ENCODE measurements around the gene MTMR3. TPM values are rescaled to one million over a fixed set of nuclear protein-coding genes. Genes with fewer than 3 reads are reported as not detected.
"Not testable (repeated sequence)": the region's sequence is repeated elsewhere in the genome, so short reads cannot be mapped to it uniquely, and the experiment has no call there.

The MTMR3 gene
- total RNA-seq, 2 donors from 2014 or later = 37.8 to 40.7 TPM

GRCh38 chr22:29958170-29958569 lies 75.2 kb downstream of the MTMR3 start:
- no peaks in the 10 kb centered on the region for H3K27me3 Mint-ChIP-seq (ENCODE audit: low read depth)
- no peak overlapping the region for H3K27ac Mint-ChIP-seq
- no peak for DNase-seq

GRCh38 chr22:29964776-29965175 lies 81.8 kb downstream of the MTMR3 start:
- H3K27ac Mint-ChIP-seq = peak overlapping the region; percentile 16
- DNase-seq = no peak

More at GRCh38 chr22:29958170-29958569, 75.2 kb downstream of the MTMR3 start:
- H3K9me3 Mint-ChIP-seq = no peaks in the 10 kb centered on the region
- no peaks in the 10 kb centered on the region for H3K36me3 Mint-ChIP-seq (ENCODE audit: insufficient read depth in 2 of 2)
- peaks cover 13% of the 10 kb centered on the region for H3K4me1 Mint-ChIP-seq (ENCODE audit: low read depth)
- no peak overlapping the region for H3K4me3 Mint-ChIP-seq
- ATAC-seq (replicated peaks in 1 of 2) = no peak

GRCh38 chr22:29967461-29967860 lies 84.5 kb downstream of the MTMR3 start:
- no peaks in the 10 kb centered on the region for H3K36me3 Mint-ChIP-seq (ENCODE audit: insufficient read depth in 2 of 2)
- DNase-seq (no peak), ATAC-seq (replicated peaks in 1 of 2) (no peak)
- H3K4me3 Mint-ChIP-seq = no peak overlapping the region
- no peaks in the 10 kb centered on the region for H3K27me3 Mint-ChIP-seq (ENCODE audit: low read depth)
- no peak overlapping the region for H3K27ac Mint-ChIP-seq
- no peaks in the 10 kb centered on the region for H3K9me3 Mint-ChIP-seq
- peaks cover 9% of the 10 kb centered on the region for H3K4me1 Mint-ChIP-seq (ENCODE audit: low read depth)

More at GRCh38 chr22:29964776-29965175, 81.8 kb downstream of the MTMR3 start:
- Mint-ChIP-seq H3K36me3 (ENCODE audit: insufficient read depth in 2 of 2) (no peaks in the 10 kb centered on the region), H3K27me3 (ENCODE audit: low read depth) (no peaks in the 10 kb centered on the region), H3K4me3 (no peak overlapping the region), H3K4me1 (ENCODE audit: low read depth) (peaks cover 10% of the 10 kb centered on the region), H3K9me3 (no peaks in the 10 kb centered on the region)
- ATAC-seq (replicated peaks in 1 of 2) = no peak

DNA sequence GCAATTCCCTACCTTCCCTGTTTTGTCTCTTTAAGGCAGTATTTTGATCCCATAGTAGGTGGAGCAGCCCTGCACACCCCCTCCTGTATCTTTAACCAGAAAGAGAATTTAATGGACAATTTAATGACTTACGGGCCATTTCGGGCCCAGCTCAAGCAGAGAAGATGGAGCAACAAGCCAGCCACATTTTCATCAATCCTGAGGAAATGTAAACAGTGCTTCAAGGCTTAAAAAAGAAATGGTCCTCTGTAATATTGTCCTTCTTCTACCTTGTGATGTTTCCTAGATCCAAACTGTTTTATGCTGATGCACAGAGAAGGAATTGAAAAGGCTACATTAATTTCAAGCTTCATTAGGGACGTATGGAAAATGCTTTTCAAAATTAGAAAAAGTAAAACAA lies 88.6 kb downstream of the MTMR3 start:
- ATAC-seq (replicated peaks in 1 of 2) (no peak), DNase-seq (no peak)
- Mint-ChIP-seq H3K27me3 (ENCODE audit: low read depth) (no peaks in the 10 kb centered on the region), H3K4me3 (no peak overlapping the region), H3K9me3 (no peaks in the 10 kb centered on the region), H3K36me3 (ENCODE audit: insufficient read depth in 2 of 2) (no peaks in the 10 kb centered on the region), H3K4me1 (ENCODE audit: low read depth) (peaks cover 9% of the 10 kb centered on the region), H3K27ac (no peak overlapping the region)

- Mint-ChIP-seq H3K27ac (no peak overlapping the region), H3K4me1 (ENCODE audit: low read depth) (peaks cover 9% of the 10 kb centered on the region), H3K9me3 (no peaks in the 10 kb centered on the region), H3K36me3 (ENCODE audit: insufficient read depth in 2 of 2) (no peaks in the 10 kb centered on the region), H3K4me3 (no peak overlapping the region), H3K27me3 (ENCODE audit: low read depth) (no peaks in the 10 kb centered on the region)
- ATAC-seq (replicated peaks in 1 of 2) (no peak), DNase-seq (no peak)
These were observed 89.1 kb downstream of the MTMR3 start for GRCh38 chr22:29972121-29972520.

- DNase-seq (no peak), ATAC-seq (replicated peaks in 1 of 2) (no peak)
- H3K9me3 Mint-ChIP-seq = no peaks in the 10 kb centered on the region
- H3K27me3 Mint-ChIP-seq (ENCODE audit: low read depth) = no peaks in the 10 kb centered on the region
- peaks cover 9% of the 10 kb centered on the region for H3K4me1 Mint-ChIP-seq (ENCODE audit: low read depth)
- H3K4me3 Mint-ChIP-seq = no peak overlapping the region
- H3K27ac Mint-ChIP-seq = no peak overlapping the region
- no peaks in the 10 kb centered on the region for H3K36me3 Mint-ChIP-seq (ENCODE audit: insufficient read depth in 2 of 2)
These were observed 90.3 kb downstream of the MTMR3 start for GRCh38 chr22:29973269-29973668.

- not testable (repeated sequence) for DNase-seq; H3K36me3 Mint-ChIP-seq (ENCODE audit: insufficient read depth in 2 of 2); H3K4me1 Mint-ChIP-seq (ENCODE audit: low read depth); ATAC-seq (replicated peaks in 1 of 2); H3K9me3 Mint-ChIP-seq; H3K4me3 Mint-ChIP-seq; H3K27me3 Mint-ChIP-seq (ENCODE audit: low read depth); H3K27ac Mint-ChIP-seq
These were observed 90.7 kb downstream of the MTMR3 start for GRCh38 chr22:29973680-29974079.

GRCh38 chr22:29975494-29975893 lies 92.5 kb downstream of the MTMR3 start:
- Mint-ChIP-seq H3K36me3 (ENCODE audit: insufficient read depth in 2 of 2) (no peaks in the 10 kb centered on the region), H3K27ac (no peak overlapping the region), H3K9me3 (no peaks in the 10 kb centered on the region)

GRCh38 chr22:29977107-29977506 lies 94.1 kb downstream of the MTMR3 start:
- Mint-ChIP-seq H3K27me3 (ENCODE audit: low read depth) (no peaks in the 10 kb centered on the region), H3K9me3 (no peaks in the 10 kb centered on the region), H3K4me3 (no peak overlapping the region), H3K36me3 (ENCODE audit: insufficient read depth in 2 of 2) (no peaks in the 10 kb centered on the region), H3K27ac (no peak overlapping the region), H3K4me1 (ENCODE audit: low read depth) (no peaks in the 10 kb centered on the region)
- ATAC-seq (replicated peaks in 1 of 2) (no peak), DNase-seq (no peak)

More at GRCh38 chr22:29975494-29975893, 92.5 kb downstream of the MTMR3 start:
- DNase-seq (no peak), ATAC-seq (replicated peaks in 1 of 2) (no peak)
- Mint-ChIP-seq H3K27me3 (ENCODE audit: low read depth) (no peaks in the 10 kb centered on the region), H3K4me3 (no peak overlapping the region), H3K4me1 (ENCODE audit: low read depth) (no peaks in the 10 kb centered on the region)

GRCh38 chr22:29979777-29980321 lies 96.9 kb downstream of the MTMR3 start:
- H3K4me1 Mint-ChIP-seq (ENCODE audit: low read depth) = no peaks in the 10 kb centered on the region
- no peak for ATAC-seq (replicated peaks in 1 of 2)

DNA sequence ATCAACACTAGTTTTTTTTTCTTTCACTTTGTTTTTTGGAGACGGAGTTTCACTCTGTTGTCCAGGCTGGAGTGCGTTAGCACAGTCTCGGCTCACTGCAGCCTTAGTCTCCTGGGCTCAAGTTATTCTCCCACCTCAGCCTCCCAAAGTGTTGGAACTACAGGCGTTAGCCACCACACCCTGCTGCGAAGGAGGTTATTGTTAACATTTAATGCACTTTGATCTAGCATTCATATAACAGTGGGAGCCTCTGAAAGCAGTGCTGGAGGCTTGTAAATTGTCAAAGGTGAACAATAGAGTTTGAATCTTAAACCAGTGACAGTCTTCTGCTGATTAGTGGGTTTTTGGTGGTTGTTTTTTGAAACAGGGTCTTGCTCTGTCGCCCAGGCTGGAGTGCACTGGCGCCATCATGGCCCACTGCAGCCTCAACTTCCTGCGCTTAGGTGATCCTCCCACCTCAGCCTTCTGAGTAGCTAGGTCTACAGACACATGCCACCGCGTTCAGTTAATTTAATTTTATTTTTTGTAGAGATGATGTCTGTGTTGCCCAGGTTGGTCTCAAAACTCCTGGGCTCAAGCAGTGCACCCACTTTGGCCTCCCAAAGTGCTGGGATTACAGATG lies 100.4 kb downstream of the MTMR3 start:
- ATAC-seq (replicated peaks in 1 of 2) (no peak), DNase-seq (no peak)
- Mint-ChIP-seq H3K4me1 (ENCODE audit: low read depth) (no peaks in the 10 kb centered on the region), H3K27ac (no peak overlapping the region), H3K27me3 (ENCODE audit: low read depth) (no peaks in the 10 kb centered on the region), H3K9me3 (no peaks in the 10 kb centered on the region), H3K36me3 (ENCODE audit: insufficient read depth in 2 of 2) (no peaks in the 10 kb centered on the region), H3K4me3 (no peak overlapping the region)

More at GRCh38 chr22:29979777-29980321, 96.9 kb downstream of the MTMR3 start:
- no peaks in the 10 kb centered on the region for H3K9me3 Mint-ChIP-seq
- no peaks in the 10 kb centered on the region for H3K27me3 Mint-ChIP-seq (ENCODE audit: low read depth)
- no peaks in the 10 kb centered on the region for H3K36me3 Mint-ChIP-seq (ENCODE audit: insufficient read depth in 2 of 2)
- H3K27ac Mint-ChIP-seq = no peak overlapping the region
- DNase-seq = no peak
- no peak overlapping the region for H3K4me3 Mint-ChIP-seq

- Mint-ChIP-seq H3K27me3 (ENCODE audit: low read depth) (no peaks in the 10 kb centered on the region), H3K4me3 (no peak overlapping the region), H3K4me1 (ENCODE audit: low read depth) (no peaks in the 10 kb centered on the region), H3K9me3 (no peaks in the 10 kb centered on the region), H3K36me3 (ENCODE audit: insufficient read depth in 2 of 2) (no peaks in the 10 kb centered on the region), H3K27ac (no peak overlapping the region)
- DNase-seq (no peak), ATAC-seq (replicated peaks in 1 of 2) (no peak)
These were observed 102.9 kb downstream of the MTMR3 start for GRCh38 chr22:29985912-29986311.

DNA sequence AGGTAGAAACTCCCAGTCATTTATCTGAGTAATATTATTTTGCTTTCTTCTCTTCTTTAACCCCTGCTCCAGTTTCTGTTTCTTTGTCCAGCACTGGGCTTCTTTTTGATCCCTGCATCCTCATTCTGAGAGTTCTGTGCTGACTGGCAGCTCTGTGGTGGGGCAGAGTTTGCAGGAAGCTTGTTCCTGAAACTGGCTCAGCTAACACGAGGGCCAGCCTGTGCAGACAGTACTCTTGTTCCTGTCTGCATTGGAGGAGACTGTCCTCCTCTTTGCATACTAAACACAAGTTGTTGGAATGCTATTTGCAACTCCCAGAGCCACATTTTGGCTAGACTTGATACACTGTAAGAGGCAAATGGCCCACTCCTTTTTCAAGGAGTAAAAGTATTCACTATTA lies 104.2 kb downstream of the MTMR3 start:
- H3K27me3 Mint-ChIP-seq (ENCODE audit: low read depth) = no peaks in the 10 kb centered on the region
- no peak overlapping the region for H3K4me3 Mint-ChIP-seq
- H3K4me1 Mint-ChIP-seq (ENCODE audit: low read depth) = no peaks in the 10 kb centered on the region
- ATAC-seq (replicated peaks in 1 of 2) (no peak), DNase-seq (no peak)
- no peaks in the 10 kb centered on the region for H3K9me3 Mint-ChIP-seq
- H3K36me3 Mint-ChIP-seq (ENCODE audit: insufficient read depth in 2 of 2) = peaks cover 0 to 3% of the 10 kb centered on the region in 2 donors
- H3K27ac Mint-ChIP-seq = peak overlapping the region; percentile 34

DNA sequence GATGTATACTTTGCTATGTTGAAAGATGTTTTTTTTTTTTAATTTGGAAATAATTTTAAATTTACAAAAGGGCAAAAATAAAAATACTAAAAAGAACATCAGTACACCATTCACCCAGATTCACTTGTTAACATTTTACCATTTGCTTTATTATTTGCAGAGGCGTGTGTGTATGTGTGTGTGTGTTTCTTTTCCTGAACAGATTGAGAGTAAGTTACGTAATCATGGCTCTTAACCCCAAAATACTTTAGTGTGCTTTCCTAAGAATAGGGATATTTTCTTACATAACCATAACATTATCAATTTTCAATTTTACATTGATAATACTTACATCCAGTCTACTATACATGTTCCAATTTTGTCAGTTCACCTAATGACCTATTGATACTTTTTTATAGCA lies 105.7 kb downstream of the MTMR3 start:
- Mint-ChIP-seq H3K27me3 (ENCODE audit: low read depth) (no peaks in the 10 kb centered on the region), H3K9me3 (no peaks in the 10 kb centered on the region), H3K4me1 (ENCODE audit: low read depth) (peaks cover 1% of the 10 kb centered on the region), H3K36me3 (ENCODE audit: insufficient read depth in 2 of 2) (peaks cover 0 to 3% of the 10 kb centered on the region in 2 donors), H3K4me3 (no peak overlapping the region), H3K27ac (no peak overlapping the region)
- no peak for DNase-seq
- no peak for ATAC-seq (replicated peaks in 1 of 2)
